IPS-15b (cell line): ENCODE data around the gene RABGAP1L.
A peak's percentile ranks its signal among the peaks of the same experiment; 100 is the strongest.
"Not testable (repeated sequence)": the region's sequence is repeated elsewhere in the genome, so short reads cannot be mapped to it uniquely, and the experiment has no call there.

Source experiments
- H3K27me3 ChIP-seq: one replicate; pipeline ENCODE4 v1.6.1; 2013; ENCODE audit warnings: low read length; ENCODE audit not compliant: control insufficient read depth, insufficient read depth
- H3K36me3 ChIP-seq: one replicate; pipeline ENCODE4 v1.6.1; 2013; ENCODE audit warnings: low read length; ENCODE audit not compliant: control insufficient read depth, insufficient read depth
- H3K4me1 ChIP-seq: one replicate; pipeline ENCODE4 v1.6.1; 2013; ENCODE audit warnings: mild to moderate bottlenecking, low read length; ENCODE audit not compliant: control insufficient read depth, insufficient read depth
- H3K4me3 ChIP-seq: one replicate; pipeline ENCODE4 v1.5.1; 2013; ENCODE audit warnings: low read depth, low read length
- H3K9ac ChIP-seq: one replicate; pipeline ENCODE4 v1.6.1; 2013; ENCODE audit warnings: low read depth, mild to moderate bottlenecking, low read length
- H3K9me3 ChIP-seq: one replicate; pipeline ENCODE4 v1.6.1; 2013; ENCODE audit warnings: mild to moderate bottlenecking, low read length; ENCODE audit not compliant: control insufficient read depth, insufficient read depth

The RABGAP1L gene

GRCh38 chr1:175023043-175023921 is 864.0 kb downstream of the RABGAP1L start, which contains the start of gene MRPS14:
Gene MRPS14, minus strand, starts transcription at chr1:175023425. Its CDS starts 17 bp downstream, at chr1:175023408.
- Histone ChIP-seq H3K4me3 (peak within 1 kb of the TSS; percentile 98), H3K36me3 (no peaks in the 10 kb centered on the region), H3K4me1 (no peaks in the 10 kb centered on the region), H3K27me3 (no peaks in the 10 kb centered on the region), H3K9ac (peak within 1 kb of the TSS; percentile 98), H3K9me3 (no peaks in the 10 kb centered on the region)

DNA sequence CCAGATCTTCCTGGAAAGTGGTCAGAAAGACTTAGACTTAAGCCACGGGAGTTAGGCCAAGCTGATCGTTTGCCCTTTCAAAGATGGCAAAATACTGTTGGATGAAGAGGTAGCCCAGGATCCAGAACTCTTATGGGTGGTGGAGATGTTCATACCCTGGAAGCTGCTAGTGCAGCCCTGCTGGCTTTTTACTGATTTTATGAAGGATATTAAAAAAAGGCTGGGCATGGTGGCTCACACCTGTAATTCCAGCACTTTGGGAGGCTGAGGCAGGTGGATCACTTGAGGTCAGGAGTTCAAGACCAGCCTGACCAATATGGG is 864.6 kb downstream of the RABGAP1L start:
- not testable (repeated sequence) for H3K36me3 ChIP-seq, H3K4me1 ChIP-seq, H3K27me3 ChIP-seq, H3K9me3 ChIP-seq
- peak overlapping the region; percentile 85 for H3K4me3 ChIP-seq
- H3K9ac ChIP-seq: peak overlapping the region; percentile 80

GRCh38 chr1:175024773-175025172 is 865.5 kb downstream of the RABGAP1L start:
- Histone ChIP-seq H3K4me3 (no peak overlapping the region), H3K27me3 (no peaks in the 10 kb centered on the region), H3K9ac (no peak overlapping the region), H3K9me3 (no peaks in the 10 kb centered on the region), H3K4me1 (no peaks in the 10 kb centered on the region), H3K36me3 (no peaks in the 10 kb centered on the region)

- Histone ChIP-seq H3K4me1 (peaks cover 14% of the 10 kb centered on the region), H3K27me3 (no peaks in the 10 kb centered on the region), H3K9ac (no peak overlapping the region), H3K4me3 (no peak overlapping the region), H3K9me3 (no peaks in the 10 kb centered on the region), H3K36me3 (no peaks in the 10 kb centered on the region)
Measured at GRCh38 chr1:175033953-175034352, 874.6 kb downstream of the RABGAP1L start.

DNA sequence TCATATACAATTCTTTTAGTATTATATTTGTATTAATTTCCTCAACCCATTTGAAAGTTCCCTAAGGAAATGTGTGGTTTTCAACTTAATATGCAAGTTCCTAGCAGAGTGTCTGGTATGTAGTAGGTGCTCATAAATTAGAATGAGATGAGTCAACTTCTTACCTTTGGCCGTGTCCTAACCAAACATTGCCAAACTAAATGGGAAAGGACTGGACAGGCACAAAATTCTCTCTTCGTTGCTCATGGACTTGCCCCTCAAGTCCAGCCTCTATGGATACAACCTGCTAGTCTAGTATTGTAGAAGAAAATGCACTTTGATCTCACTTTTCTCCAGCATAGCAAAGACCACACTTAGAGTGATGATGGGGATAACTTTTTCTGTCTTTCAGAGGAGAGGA is 875.5 kb downstream of the RABGAP1L start:
- no peak overlapping the region for H3K4me3 ChIP-seq
- H3K9ac ChIP-seq: no peak overlapping the region
- no peaks in the 10 kb centered on the region for H3K27me3 ChIP-seq
- H3K36me3 ChIP-seq: no peaks in the 10 kb centered on the region
- H3K9me3 ChIP-seq: no peaks in the 10 kb centered on the region
- peaks cover 14% of the 10 kb centered on the region for H3K4me1 ChIP-seq

DNA sequence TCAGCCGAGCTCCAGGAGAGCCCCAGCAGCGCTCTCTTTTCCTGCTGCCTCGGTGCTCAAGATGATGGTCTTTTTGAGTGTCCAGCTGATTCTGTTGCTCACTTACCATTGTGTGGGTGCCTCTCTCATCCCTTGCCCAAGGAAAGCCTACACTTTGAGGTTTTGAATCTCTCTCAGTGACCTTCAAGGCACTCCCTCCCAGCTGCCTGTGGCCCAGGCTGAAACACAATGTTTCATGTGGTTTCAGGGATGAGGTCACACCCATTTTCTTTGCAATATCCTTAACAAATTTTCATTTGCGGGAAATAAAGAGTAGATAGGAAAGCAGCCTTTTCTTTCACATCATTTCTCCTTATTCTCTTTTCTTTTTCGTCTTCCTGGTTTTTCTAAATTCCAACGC is 876.5 kb downstream of the RABGAP1L start:
- H3K9ac ChIP-seq: no peak overlapping the region
- peaks cover 14% of the 10 kb centered on the region for H3K4me1 ChIP-seq
- no peak overlapping the region for H3K4me3 ChIP-seq
- no peaks in the 10 kb centered on the region for H3K27me3 ChIP-seq
- H3K36me3 ChIP-seq: no peaks in the 10 kb centered on the region
- H3K9me3 ChIP-seq: no peaks in the 10 kb centered on the region

DNA sequence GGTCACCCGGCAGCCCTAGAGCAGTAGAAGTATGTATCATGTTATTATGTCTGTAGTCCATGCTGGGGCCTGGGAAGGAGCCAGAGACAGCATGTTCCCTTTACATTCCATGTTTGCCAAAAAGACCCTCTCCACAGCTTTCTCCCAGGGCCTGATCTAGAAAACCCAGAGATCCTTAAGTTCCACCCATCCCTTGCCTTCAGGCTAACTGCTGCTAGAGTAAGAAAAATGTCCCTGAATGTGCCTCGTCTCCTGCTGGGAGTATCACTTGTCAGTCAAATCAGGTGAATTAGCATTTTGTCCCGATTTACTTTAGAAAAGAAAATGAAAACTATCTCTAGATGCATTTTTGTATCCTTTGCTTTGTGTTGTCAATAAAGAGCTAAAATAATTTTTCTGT is 877.2 kb downstream of the RABGAP1L start:
- Histone ChIP-seq H3K27me3 (no peaks in the 10 kb centered on the region), H3K9me3 (no peaks in the 10 kb centered on the region), H3K4me1 (peaks cover 14% of the 10 kb centered on the region), H3K4me3 (no peak overlapping the region), H3K9ac (no peak overlapping the region), H3K36me3 (no peaks in the 10 kb centered on the region)

DNA sequence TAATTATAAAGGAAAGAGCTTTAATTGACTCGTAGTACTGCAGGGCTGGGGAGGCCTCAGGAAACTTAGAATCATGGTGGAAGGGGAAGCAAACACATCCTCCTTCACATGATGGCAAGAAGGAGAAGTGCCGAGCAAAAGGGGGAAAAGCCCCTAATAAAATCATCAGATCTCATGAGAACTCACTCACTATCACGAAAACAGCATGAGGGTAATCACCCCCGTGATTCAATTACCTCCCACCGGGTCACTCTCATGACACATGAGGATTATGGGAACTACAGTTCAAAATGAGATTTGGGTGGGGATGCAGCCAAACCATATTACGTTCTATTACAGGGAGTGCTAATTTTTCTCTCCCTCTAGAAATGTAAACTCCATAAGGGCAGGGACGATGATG is 878.1 kb downstream of the RABGAP1L start:
- no peaks in the 10 kb centered on the region for H3K9me3 ChIP-seq
- no peaks in the 10 kb centered on the region for H3K27me3 ChIP-seq
- H3K4me3 ChIP-seq: no peak overlapping the region

DNA sequence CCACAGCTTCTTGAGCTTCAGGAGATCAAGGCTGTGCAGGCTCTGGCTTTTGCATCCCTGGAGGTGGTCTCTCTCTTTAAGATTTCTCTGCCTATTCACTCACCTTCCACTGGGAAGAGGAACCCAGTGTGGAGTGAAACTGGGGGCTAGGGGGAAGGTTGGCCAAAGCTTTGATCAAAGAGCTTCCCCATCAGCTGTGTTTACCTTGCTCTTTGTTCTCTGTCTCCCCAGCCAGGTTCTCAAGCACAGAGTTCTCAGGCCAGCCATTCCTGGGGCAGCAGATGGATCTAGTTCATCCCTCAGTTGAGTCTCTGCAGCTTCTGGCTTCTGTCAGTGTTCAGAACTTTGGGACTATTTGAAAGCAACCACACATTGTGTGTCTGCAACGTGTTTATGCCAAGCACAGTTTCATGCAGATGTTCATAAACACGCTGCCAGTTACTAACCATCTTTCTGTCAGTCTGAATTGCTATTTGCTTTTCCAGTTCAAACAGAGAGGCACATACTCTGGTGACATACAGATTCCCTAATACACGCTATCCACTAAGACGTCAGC is 881.1 kb downstream of the RABGAP1L start:
- H3K27me3 ChIP-seq: no peaks in the 10 kb centered on the region
- no peak overlapping the region for H3K9ac ChIP-seq
- H3K4me1 ChIP-seq: peaks cover 14% of the 10 kb centered on the region
- H3K36me3 ChIP-seq: no peaks in the 10 kb centered on the region
- H3K4me3 ChIP-seq: no peak overlapping the region
- no peaks in the 10 kb centered on the region for H3K9me3 ChIP-seq

More for the DNA sequence above, 878.1 kb downstream of the RABGAP1L start:
- Histone ChIP-seq H3K9ac (no peak overlapping the region), H3K36me3 (no peaks in the 10 kb centered on the region), H3K4me1 (peaks cover 14% of the 10 kb centered on the region)

DNA sequence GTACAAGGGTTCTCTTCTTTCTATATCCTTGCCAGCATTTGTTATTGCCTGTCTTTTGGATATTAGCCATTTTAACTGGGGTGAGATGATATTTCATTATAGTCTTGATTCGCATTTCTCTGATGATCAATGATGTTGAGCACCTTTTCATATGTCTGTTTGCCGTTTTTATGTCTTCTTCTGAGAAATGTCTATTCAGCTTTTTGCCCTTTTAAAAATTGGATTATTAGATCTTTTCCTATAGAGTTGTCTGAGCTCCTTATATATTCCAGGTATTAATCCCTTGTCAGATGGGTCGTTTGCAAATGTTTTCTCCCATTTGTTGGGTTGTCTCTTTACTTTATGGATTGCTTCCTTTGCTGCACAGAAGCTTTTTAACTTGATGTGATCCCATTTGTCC is 883.3 kb downstream of the RABGAP1L start:
- H3K36me3 ChIP-seq: no peaks in the 10 kb centered on the region
- H3K27me3 ChIP-seq: no peaks in the 10 kb centered on the region
- H3K4me1 ChIP-seq: no peaks in the 10 kb centered on the region
- no peak overlapping the region for H3K9ac ChIP-seq
- H3K4me3 ChIP-seq: no peak overlapping the region
- no peaks in the 10 kb centered on the region for H3K9me3 ChIP-seq

DNA sequence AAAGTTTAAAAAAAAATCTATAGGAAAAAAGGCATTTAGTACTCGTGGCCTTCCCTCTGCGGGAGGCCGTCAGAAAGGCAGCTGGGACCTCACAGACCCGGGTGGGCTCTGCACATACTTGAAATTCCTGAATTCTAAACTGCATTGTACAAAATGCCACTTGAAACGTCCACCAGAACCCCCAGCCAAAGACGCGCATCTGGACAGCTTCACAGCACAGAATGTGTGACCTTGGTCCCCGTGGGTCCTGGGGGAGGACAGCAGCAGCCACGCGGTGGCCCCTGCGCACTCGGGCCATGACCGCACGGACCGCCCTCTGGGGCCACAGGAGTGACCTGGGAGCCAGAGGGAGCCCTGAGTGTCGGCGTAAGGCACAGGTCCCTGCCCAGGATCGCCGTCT is 884.5 kb downstream of the RABGAP1L start:
- Histone ChIP-seq H3K9me3 (no peaks in the 10 kb centered on the region), H3K4me3 (no peak overlapping the region), H3K9ac (no peak overlapping the region), H3K36me3 (no peaks in the 10 kb centered on the region), H3K27me3 (no peaks in the 10 kb centered on the region), H3K4me1 (no peaks in the 10 kb centered on the region)

GRCh38 chr1:175044591-175044990 is 885.3 kb downstream of the RABGAP1L start:
- H3K4me3 ChIP-seq, H3K36me3 ChIP-seq, H3K9me3 ChIP-seq, H3K27me3 ChIP-seq, H3K4me1 ChIP-seq, H3K9ac ChIP-seq: not testable (repeated sequence)
